Transverse colon (tissue), 4 donors: ENCODE data around the gene SPINK6. TPM values are rescaled to one million over a fixed set of nuclear protein-coding genes. Genes with fewer than 3 reads are reported as not detected.

ENCODE experiments used
- DNase-seq: peaks from one replicate; pipeline ENCODE4 v3.0.0-alpha.2; 2019
- H3K27ac ChIP-seq, 4 donors: fragments of 200-600 bp; sonication (generic); 2 replicates each; pipeline ENCODE4 v1.5.1; 2016 to 2018; ENCODE audit warnings: inconsistent platforms in 4 of 4
- H3K27me3 ChIP-seq: fragments of 200-600 bp; sonication (generic); 2 replicates; pipeline ENCODE4 v1.5.1; 2017; ENCODE audit warnings: inconsistent platforms
- H3K36me3 ChIP-seq, 4 donors: fragments of 200-600 bp; sonication (generic); 2 replicates each; pipeline ENCODE4 v1.5.1; 2017 to 2019; ENCODE audit warnings: inconsistent platforms in 4 of 4
- H3K4me1 ChIP-seq, 4 donors: fragments of 200-600 bp; sonication (generic); 2 replicates each; pipeline ENCODE4 v1.5.1; 2017 to 2020; ENCODE audit warnings: inconsistent platforms in 4 of 4
- H3K4me3 ChIP-seq, 4 donors: fragments of 200-600 bp; sonication (generic); 1 replicate in 1 of 4; 2 replicates in 3 of 4; pipeline versions ENCODE4 v1.5.1 to v1.6.1; 2017 to 2019; ENCODE audit warnings: inconsistent platforms in 4 of 4
- H3K9me3 ChIP-seq, 2 donors: fragments of 200-600 bp; sonication (generic); 2 replicates each; pipeline ENCODE4 v1.5.1; 2017 to 2019; ENCODE audit warnings: inconsistent platforms in 2 of 2
- EP300 ChIP-seq: sonication (generic); formaldehyde crosslinking; IDR thresholded peaks from one replicate; pipeline ENCODE4 v1.6.1; 2017; ENCODE audit warnings: antibody characterized with exemption, low read depth
- POLR2A ChIP-seq: fragments of 450-650 bp; IDR thresholded peaks from one replicate; pipeline ENCODE4 v1.6.1; 2016; ENCODE audit warnings: antibody characterized with exemption, mild to moderate bottlenecking, moderate library complexity
- POLR2AphosphoS5 ChIP-seq, 3 donors: sonication (generic); formaldehyde crosslinking; IDR thresholded peaks; one replicate each; pipeline ENCODE4 v1.6.1; 2016; ENCODE audit warnings: antibody characterized with exemption in 3 of 3
- WGBS, 2 donors: methylation state at CpG; one replicate each; pipeline ENCODE4 v1.1.5; 2018; ENCODE audit warnings: low coverage in 1 of 2; 5-methylcytosine and 5-hydroxymethylcytosine counted together
- in situ Hi-C, 4 donors: fragments of 200-750 bp; cut with MboI; loops; one replicate each; pipeline versions ENCODE4 v1.15.0 to v1.15.1; 2017; ENCODE audit warnings: low sequenced_read_pairs in 3 of 4, low pct_ligation_motif_present in 1 of 4, low pct_unique_long_range_greater_than_20kb in 1 of 4
- intact Hi-C: fragments of 100-400 bp; cut with DNase I; formaldehyde crosslinking; loops from one replicate; pipeline ENCODE4 v1.15.1; 2023; ENCODE audit warnings: low total_unique reads
- total RNA-seq, 4 donors: library from RNA; depleted of rRNA; stranded (reverse); fragments of >200 nt; gene quantifications; one replicate each; pipeline ENCODE4 v1.1.0, GENCODE V29; 2016
- TF ChIP-seq, protein P1 (sequence below), 5 experiments: fragments of 200-600 bp in 3 of 5; fragments of 450-650 bp in 2 of 5; sonication (generic) in 3 of 5; IDR thresholded peaks; 1 replicate in 2 of 5; 2 replicates in 3 of 5; pipeline ENCODE4 v1.5.1; 2016 to 2017; ENCODE audit warnings: antibody characterized with exemption in 5 of 5, inconsistent platforms in 3 of 5, mild to moderate bottlenecking in 2 of 5, moderate library complexity in 1 of 5

Gene SPINK6, protein sequence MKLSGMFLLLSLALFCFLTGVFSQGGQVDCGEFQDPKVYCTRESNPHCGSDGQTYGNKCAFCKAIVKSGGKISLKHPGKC
- not detected for total RNA-seq

DNA sequence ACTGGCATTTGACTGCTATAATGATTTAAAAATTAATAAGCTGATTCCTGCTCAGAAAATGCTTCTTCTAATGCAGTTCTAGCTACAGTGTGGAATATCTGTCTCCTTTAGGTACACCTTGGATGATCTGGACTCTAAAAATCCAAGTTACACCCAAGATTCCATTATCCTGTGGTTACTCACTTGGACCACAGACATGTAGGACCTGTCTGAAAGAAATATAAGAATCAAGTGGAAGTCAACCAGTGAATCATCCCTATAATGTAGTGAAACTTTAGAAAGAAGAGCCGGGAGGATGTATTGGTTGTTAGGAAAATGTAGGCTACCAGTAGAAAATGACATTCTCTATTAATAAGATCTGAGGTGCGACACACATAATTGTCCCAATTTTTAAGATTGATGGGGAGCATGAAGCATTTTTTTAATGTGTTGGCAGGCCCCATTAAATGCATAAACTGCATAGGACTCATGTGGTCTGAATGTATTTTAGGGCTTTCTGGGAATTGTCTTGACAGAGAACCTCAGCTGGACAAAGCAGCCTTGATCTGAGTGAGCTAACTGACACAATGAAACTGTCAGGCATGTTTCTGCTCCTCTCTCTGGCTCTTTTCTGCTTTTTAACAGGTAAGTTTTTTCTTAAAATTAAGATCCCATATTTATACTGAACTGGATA lies at the start of gene SPINK6:
Gene SPINK6 (plus strand): TSS at position 512 of the 673 bp plus-strand sequence. CDS start 55 bp downstream, at position 567.
- Histone ChIP-seq H3K27me3 (no peaks in the 10 kb centered on the region), H3K4me3 (no peak within 1 kb of the TSS), H3K36me3 (no peaks in the 10 kb centered on the region), H3K27ac (no peak within 1 kb of the TSS), H3K4me1 (peaks cover 0 to under 1% (median 0%) of the 10 kb centered on the region in 4 donors), H3K9me3 (no peaks in the 10 kb centered on the region)
- WGBS, 2 donors: 81 to 94% methylated on average over 2 of the region's 2 CpGs
- no peak for DNase-seq
- TF ChIP-seq EP300: no peak
- TF ChIP-seq, protein P1, sequence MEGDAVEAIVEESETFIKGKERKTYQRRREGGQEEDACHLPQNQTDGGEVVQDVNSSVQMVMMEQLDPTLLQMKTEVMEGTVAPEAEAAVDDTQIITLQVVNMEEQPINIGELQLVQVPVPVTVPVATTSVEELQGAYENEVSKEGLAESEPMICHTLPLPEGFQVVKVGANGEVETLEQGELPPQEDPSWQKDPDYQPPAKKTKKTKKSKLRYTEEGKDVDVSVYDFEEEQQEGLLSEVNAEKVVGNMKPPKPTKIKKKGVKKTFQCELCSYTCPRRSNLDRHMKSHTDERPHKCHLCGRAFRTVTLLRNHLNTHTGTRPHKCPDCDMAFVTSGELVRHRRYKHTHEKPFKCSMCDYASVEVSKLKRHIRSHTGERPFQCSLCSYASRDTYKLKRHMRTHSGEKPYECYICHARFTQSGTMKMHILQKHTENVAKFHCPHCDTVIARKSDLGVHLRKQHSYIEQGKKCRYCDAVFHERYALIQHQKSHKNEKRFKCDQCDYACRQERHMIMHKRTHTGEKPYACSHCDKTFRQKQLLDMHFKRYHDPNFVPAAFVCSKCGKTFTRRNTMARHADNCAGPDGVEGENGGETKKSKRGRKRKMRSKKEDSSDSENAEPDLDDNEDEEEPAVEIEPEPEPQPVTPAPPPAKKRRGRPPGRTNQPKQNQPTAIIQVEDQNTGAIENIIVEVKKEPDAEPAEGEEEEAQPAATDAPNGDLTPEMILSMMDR (IDR thresholded peaks at IDR 0.05): no peak
- TF ChIP-seq POLR2A: no peak
- TF ChIP-seq POLR2AphosphoS5 (IDR thresholded peaks at IDR 0.05): no peak
- in situ Hi-C loops (no loop called here), intact Hi-C loops (no loop called here)

DNA sequence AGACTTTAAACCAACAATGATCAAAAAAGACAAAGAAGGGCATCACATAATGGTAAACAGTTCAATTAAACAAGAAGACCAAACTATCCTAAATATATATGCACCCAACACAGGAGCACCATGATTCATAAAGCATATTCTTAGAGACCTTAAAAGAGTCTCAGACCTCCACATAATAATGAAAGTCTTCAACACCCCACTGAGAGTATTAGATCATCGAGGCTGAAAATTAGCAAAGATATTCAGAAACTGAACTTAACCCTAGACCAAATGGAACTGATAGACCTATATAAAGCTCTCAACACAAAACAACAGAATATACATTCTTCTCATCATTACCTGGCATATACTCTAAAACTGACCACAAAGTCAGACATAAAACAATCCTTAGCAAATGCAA lies 46.2 kb upstream of the SPINK6 start:
- no peak for DNase-seq
- no peaks in the 10 kb centered on the region for H3K27me3 ChIP-seq
- H3K9me3 ChIP-seq: no peaks in the 10 kb centered on the region
- no peak for TF ChIP-seq POLR2AphosphoS5 (IDR thresholded peaks at IDR 0.05)
- TF ChIP-seq, protein P1 (IDR thresholded peaks at IDR 0.05): no peak
- no peak for TF ChIP-seq EP300
- no peak for TF ChIP-seq POLR2A
- H3K27ac ChIP-seq: no peak overlapping the region
- 77% methylated on average over 1 of the region's 1 CpG; no CpG with 5 or more reads in 1 of the 2 donors for whole genome bisulfite sequencing, 2 donors
- intact Hi-C loops: no loop called here
- no peaks in the 10 kb centered on the region for H3K4me1 ChIP-seq
- in situ Hi-C loops: no loop called here
- no peak overlapping the region for H3K4me3 ChIP-seq
- H3K36me3 ChIP-seq: no peaks in the 10 kb centered on the region

DNA sequence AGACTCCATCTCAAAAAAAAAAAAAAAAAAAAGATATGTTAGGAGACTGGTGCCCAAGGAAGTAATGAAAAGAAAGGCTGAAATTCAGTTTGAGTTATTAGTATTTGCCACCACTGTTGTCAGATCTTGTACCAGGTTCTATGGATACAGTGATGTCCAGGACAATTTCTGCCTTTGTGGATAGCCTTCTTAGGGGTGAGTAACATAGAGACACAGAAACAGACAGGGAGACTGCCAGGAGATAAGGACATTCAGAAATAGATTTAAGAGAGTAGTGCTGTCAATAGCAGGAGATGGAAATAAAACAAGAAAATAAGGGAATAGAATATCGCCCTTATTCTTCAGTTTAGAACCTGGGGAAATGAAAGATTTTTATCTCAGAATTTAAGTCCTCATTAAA lies 40.8 kb upstream of the SPINK6 start:
- WGBS, 2 donors: 93 to 96% methylated on average over 1 of the region's 1 CpG
- Histone ChIP-seq H3K4me3 (no peak overlapping the region), H3K36me3 (no peaks in the 10 kb centered on the region), H3K4me1 (no peaks in the 10 kb centered on the region), H3K27me3 (no peaks in the 10 kb centered on the region), H3K9me3 (no peaks in the 10 kb centered on the region), H3K27ac (no peak overlapping the region)
- intact Hi-C loops (no loop called here), in situ Hi-C loops (no loop called here)
- DNase-seq: no peak
- TF ChIP-seq, protein P1 (IDR thresholded peaks at IDR 0.05): no peak
- TF ChIP-seq POLR2A (no peak), EP300 (no peak), POLR2AphosphoS5 (IDR thresholded peaks at IDR 0.05) (no peak)

DNA sequence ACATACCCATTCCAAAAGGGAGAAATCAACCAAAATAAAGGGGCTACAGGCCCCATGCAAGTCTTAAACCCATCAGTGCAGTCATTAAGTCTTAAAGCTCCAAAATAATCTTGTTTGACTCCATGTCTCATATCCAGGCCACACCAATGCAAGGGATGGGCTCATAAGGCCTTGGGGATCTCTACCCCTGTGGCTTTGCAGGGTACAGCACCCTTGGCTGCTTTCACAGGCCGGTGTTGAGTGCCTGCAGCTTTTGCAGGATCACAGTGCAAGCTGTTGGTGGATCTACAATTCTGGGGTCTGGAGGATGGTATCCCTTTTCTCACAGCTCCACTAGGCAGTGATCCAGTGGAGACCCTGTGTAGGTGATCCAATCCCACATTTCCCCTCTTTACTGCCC lies 39.5 kb upstream of the SPINK6 start:
- Histone ChIP-seq H3K27me3 (no peaks in the 10 kb centered on the region), H3K9me3 (no peaks in the 10 kb centered on the region), H3K27ac (no peak overlapping the region), H3K36me3 (no peaks in the 10 kb centered on the region), H3K4me1 (no peaks in the 10 kb centered on the region), H3K4me3 (no peak overlapping the region)
- in situ Hi-C loops: no loop called here
- intact Hi-C loops: no loop called here
- no peak for TF ChIP-seq POLR2A
- no peak for TF ChIP-seq POLR2AphosphoS5 (IDR thresholded peaks at IDR 0.05)
- no peak for TF ChIP-seq EP300
- TF ChIP-seq, protein P1 (IDR thresholded peaks at IDR 0.05): no peak
- DNase-seq: no peak
- 83% methylated on average over 1 of the region's 1 CpG; no CpG with 5 or more reads in 1 of the 2 donors for WGBS, 2 donors
